ENCODE data around the gene CA4.

GRCh38 chr17:60160829-60161501 is 11.2 kb downstream of the CA4 start:
- no peak for TF ChIP-seq EP300 (IDR thresholded peaks at IDR 0.05; ENCODE audit: borderline replicate concordance)
- no peak for TF ChIP-seq TCF12 (IDR thresholded peaks at IDR 0.05; ENCODE audit: low read depth)
- no peak for TF ChIP-seq REST (IDR thresholded peaks at IDR 0.05; ENCODE audit: low read depth)
- no peak for TF ChIP-seq FOXM1 (IDR thresholded peaks at IDR 0.05; ENCODE audit: borderline replicate concordance, low read depth)
- no peak for TF ChIP-seq USF1 (IDR thresholded peaks at IDR 0.05)

All from Ishikawa (cell line).